ENCODE data around the gene IGFBP4.

IGFBP4 gene

GRCh38 chr17:40486522-40487370 is 43.5 kb downstream of the IGFBP4 start:
- TF ChIP-seq CTCF (IDR thresholded peaks at IDR 0.05; ENCODE audit: insufficient read depth, missing control alignments), result no peak
- DNase-seq (ENCODE audit: insufficient read length, low spot score), result no peak
- FAIRE-seq, result no peak

DNA sequence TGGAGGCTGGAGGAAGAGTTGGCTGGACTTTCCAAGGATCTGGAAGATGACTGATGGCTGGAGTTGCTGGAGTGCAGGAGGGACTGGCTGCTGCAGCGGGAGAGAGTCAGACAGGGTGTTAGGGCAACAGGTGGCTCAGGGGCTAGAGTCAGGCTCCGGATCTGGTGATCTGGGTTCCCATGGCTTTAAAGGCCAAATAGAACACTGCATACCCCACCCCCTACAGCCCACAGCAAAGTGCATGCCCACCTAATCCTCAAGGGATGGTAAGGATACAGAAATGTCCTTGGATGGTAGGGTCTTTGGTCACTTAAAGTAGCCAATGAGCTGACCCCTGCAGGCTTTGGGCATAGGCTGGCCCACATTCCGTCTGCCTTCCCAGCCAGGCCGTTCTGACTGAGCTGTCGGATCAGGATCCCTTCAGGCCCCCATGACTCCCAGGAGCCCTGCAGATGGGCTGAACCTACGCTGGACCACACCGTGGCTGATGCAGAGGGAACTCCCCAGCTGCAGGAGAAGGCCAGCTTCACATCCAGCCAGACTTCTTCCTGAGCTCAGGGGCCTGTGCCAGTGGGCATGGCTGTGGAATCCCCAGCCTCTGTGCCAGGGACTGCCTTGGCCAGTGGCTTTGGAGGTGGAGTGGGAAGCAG is 44.2 kb downstream of the IGFBP4 start:
- DNase-seq (ENCODE audit: insufficient read length, low spot score) (no peak), FAIRE-seq (no peak)
- TF ChIP-seq CTCF (IDR thresholded peaks at IDR 0.05; ENCODE audit: insufficient read depth, missing control alignments), result no peak

GRCh38 chr17:40490289-40490853 is 47.1 kb downstream of the IGFBP4 start:
- no peak for DNase-seq (ENCODE audit: insufficient read length, low spot score)
- no peak for TF ChIP-seq CTCF (IDR thresholded peaks at IDR 0.05; ENCODE audit: insufficient read depth, missing control alignments)
- no peak for FAIRE-seq

DNA sequence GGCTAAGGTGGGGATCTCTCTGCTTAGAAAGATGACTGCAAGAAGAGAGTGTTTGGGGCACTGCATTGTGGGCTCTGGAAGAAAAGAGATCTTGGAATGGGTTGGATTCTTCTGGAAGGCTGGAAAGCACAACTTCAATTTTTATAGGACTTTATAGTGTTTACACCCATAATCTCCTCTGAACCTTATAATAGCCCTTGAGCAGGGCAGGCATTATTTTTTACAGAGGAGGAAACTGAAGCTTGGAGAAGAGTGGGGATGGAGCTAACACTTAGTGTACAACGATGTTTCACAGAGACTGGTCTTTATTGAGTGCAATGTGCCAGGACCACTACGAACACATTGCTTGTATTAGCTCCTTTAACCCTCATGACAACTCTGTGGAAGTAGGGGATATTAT is 47.7 kb downstream of the IGFBP4 start:
- no peak for FAIRE-seq
- DNase-seq (ENCODE audit: insufficient read length, low spot score), result no peak
- TF ChIP-seq CTCF (IDR thresholded peaks at IDR 0.05; ENCODE audit: insufficient read depth, missing control alignments), result no peak

DNA sequence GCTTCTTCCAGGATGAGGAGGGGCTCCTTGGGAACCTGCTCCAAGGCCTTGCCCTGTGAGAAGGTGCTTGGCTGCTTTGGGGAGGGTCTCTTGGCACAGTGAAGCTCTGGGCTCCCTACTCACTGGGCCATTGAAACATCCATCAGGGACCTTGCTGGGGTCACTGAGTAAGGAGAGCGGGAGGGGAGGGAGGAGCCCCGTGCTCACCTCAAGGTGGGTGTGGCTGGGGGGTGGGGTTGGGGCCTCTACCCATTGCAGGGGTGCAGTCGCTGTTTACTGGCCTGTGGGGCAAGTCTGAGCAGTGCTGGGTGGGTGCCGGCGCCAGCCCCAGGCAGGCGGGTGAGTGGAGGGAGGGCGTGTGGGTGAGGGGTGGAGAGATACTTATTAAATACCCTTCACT is 48.2 kb downstream of the IGFBP4 start:
- no peak for FAIRE-seq
- TF ChIP-seq CTCF (IDR thresholded peaks at IDR 0.05; ENCODE audit: insufficient read depth, missing control alignments), result no peak
- DNase-seq (ENCODE audit: insufficient read length, low spot score), result no peak

DNA sequence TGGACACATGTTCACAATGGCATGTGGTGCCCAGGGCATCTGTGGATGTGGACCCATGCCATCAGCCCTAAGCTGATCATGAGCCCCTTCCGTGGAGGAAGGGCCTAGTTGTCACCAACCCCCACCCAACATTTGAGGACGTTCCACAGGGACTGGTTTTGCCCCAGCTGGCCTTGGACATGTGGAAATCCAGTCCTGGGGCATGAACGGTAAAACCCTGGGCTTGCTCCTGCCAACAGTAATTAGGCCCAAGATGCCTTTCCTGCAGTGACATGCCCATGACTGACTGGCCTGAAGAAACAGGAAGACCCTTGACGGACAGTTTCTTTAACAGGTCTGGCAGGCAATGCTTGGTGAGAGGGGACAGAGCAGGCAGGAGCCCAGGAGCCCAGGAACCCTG is 50.4 kb downstream of the IGFBP4 start:
- FAIRE-seq, result no peak
- DNase-seq (ENCODE audit: insufficient read length, low spot score), result no peak
- no peak for TF ChIP-seq CTCF (IDR thresholded peaks at IDR 0.05; ENCODE audit: insufficient read depth, missing control alignments)

DNA sequence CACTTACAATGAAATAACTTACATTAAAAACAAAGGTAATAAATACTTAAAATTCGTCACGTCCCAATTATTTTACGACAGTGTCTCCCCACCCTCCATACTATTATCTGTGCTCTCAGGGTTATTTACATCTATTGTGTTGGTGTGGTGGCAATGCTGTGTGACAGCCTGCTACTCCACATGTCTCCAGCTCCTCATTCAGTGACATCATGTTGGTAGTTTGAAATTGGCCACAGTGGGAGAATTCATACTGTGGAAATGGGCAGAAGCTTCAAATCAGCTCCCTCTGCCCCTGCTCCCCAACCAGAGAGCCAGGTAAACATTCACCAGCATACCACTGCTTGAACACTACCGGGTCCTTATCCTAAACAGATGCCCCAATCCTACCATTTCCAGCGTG is 51.9 kb downstream of the IGFBP4 start:
- TF ChIP-seq CTCF (IDR thresholded peaks at IDR 0.05; ENCODE audit: insufficient read depth, missing control alignments), result no peak
- DNase-seq (ENCODE audit: insufficient read length, low spot score) (no peak), FAIRE-seq (no peak)

Measured in D721Med (cell line).